Activated CD4-positive, alpha-beta T cell treated with anti-CD3 and anti-CD28 coated beads, Interleukin-2, amount 10 ng/mL, durations not matched to agents 7 days and 5 days (primary cell): Measurements from ENCODE around the gene PPIE. TPM values are rescaled to one million over a fixed set of nuclear protein-coding genes. Genes with fewer than 3 reads are reported as not detected.

Experiments used
- CTCF ChIA-PET: fragments of 350-600 bp; sonication (Branson Sonifier 250); formaldehyde crosslinking; loops from one replicate; lab custom pipeline; 2021; ENCODE audit warnings: antibody characterized with exemption; lab: Charles Lee
- POLR2A ChIA-PET: fragments of 350-600 bp; sonication (Branson Sonifier 250); formaldehyde crosslinking; loops from one replicate; lab custom pipeline; 2021; ENCODE audit warnings: antibody characterized with exemption; lab: Charles Lee
- DNase-seq: peaks from one replicate; pipeline ENCODE4 v3.0.0-alpha.2; 2020
- H3K27ac Mint-ChIP-seq: one replicate; pipeline ENCODE4 v1.8.0; 2021; ENCODE audit warnings: mild to moderate bottlenecking, moderate library complexity, mixed read lengths
- H3K27me3 Mint-ChIP-seq: one replicate; pipeline ENCODE4 v1.8.0; 2021; ENCODE audit warnings: mixed read lengths
- H3K36me3 Mint-ChIP-seq: one replicate; pipeline ENCODE4 v1.8.0; 2021; ENCODE audit warnings: low read depth, mixed read lengths
- H3K4me1 Mint-ChIP-seq: one replicate; pipeline ENCODE4 v1.8.0; 2021; ENCODE audit warnings: mixed read lengths
- H3K4me3 Mint-ChIP-seq: one replicate; pipeline ENCODE4 v1.8.0; 2021; ENCODE audit warnings: mild to moderate bottlenecking, moderate library complexity, mixed read lengths
- H3K9me3 Mint-ChIP-seq: one replicate; pipeline ENCODE4 v1.8.0; 2021; ENCODE audit warnings: mixed read lengths
- total RNA-seq, 2 experiments: library from RNA; stranded (reverse); gene quantifications; one replicate each; pipeline ENCODE4 v1.2.3, GENCODE V29; 2021

PPIE gene
- total RNA-seq, 2 experiments from 2014 or later: 52.9 to 55.6 TPM

DNA sequence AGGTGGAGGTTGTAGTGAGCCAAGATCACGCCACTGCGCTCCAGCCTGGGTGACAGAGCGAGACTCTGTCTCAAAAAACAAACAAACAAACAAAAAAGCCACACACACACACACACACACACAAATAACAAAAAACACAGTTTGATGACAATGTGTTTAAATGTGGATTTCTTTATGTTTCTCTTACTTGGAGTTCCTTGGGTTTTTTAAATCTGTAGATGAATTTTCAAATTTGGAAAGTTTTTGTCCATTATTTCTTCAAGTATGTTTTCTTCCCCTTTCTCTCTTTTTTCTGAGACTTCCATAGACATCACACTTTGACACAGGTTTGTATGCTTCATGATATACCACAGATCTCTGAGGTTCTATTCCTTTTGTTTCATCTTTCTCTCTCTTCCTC lies 12.1 kb upstream of the PPIE start:
- ChIA-PET CTCF (interaction anchor here (0.8 kb wide), 1 partner anchor 16 kb away, joined by 5 read pairs; no protein-coding TSS in a partner anchor), POLR2A (interaction anchor here (0.7 kb wide), 1 partner anchor 12 kb away, joined by 4 read pairs; no protein-coding TSS in a partner anchor)
- peaks cover 81% of the 10 kb centered on the region for H3K27me3 Mint-ChIP-seq
- peaks cover 18% of the 10 kb centered on the region for H3K4me1 Mint-ChIP-seq
- no peak for DNase-seq
- H3K27ac Mint-ChIP-seq: no peak overlapping the region
- no peaks in the 10 kb centered on the region for H3K36me3 Mint-ChIP-seq
- H3K4me3 Mint-ChIP-seq: no peak overlapping the region
- H3K9me3 Mint-ChIP-seq: no peaks in the 10 kb centered on the region

DNA sequence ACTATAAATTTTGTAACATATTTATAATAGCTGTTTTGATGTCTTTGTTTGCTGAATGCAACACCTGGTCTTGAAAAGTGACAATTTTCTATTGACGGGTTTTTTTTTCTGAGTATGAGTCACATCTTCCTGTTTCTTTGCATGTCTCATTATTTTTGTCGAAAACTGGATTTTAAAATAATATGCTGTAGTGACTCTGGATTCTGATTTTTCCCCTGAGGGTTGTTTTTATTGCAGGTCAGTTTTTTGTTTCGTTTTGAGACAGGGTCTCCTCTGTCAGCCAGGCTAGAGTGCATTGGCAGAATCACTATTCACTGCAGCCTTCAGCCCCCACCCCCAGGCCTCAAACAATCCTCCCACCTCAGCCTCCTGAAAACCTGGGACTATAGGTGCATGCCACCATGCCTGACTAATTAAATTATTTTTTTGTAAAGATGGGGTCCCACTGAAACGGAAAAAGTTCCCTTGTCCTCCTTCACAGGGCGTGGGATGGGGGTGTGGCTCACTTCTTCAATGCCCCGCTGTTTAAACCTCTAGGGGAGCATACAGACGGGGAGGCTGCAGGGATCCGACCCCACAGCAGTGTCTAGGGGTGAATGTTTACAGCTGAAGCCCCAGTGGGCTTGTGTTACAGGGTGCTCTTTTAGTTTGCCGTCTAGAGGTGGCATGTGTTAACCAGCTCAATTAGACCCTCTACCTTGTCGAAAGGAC lies 11.3 kb upstream of the PPIE start:
- CTCF ChIA-PET: interaction anchor here (0.8 kb wide), 1 partner anchor 17 kb away, joined by 5 read pairs; no protein-coding TSS in a partner anchor
- Mint-ChIP-seq H3K27me3 (peaks cover 75% of the 10 kb centered on the region), H3K9me3 (no peaks in the 10 kb centered on the region), H3K27ac (no peak overlapping the region), H3K4me1 (peaks cover 18% of the 10 kb centered on the region), H3K4me3 (no peak overlapping the region), H3K36me3 (no peaks in the 10 kb centered on the region)
- POLR2A ChIA-PET: interaction anchor here (0.7 kb wide), 1 partner anchor 11 kb away, joined by 4 read pairs; no protein-coding TSS in a partner anchor
- no peak for DNase-seq

- Mint-ChIP-seq H3K27ac (no peak overlapping the region), H3K9me3 (no peaks in the 10 kb centered on the region), H3K4me3 (no peak overlapping the region), H3K4me1 (peaks cover 18% of the 10 kb centered on the region), H3K27me3 (peaks cover 75% of the 10 kb centered on the region), H3K36me3 (no peaks in the 10 kb centered on the region)
- no peak for DNase-seq
- POLR2A ChIA-PET: no interaction called here
- CTCF ChIA-PET: no interaction called here
These were observed 10.8 kb upstream of the PPIE start for GRCh38 chr1:39727932-39728317.

DNA sequence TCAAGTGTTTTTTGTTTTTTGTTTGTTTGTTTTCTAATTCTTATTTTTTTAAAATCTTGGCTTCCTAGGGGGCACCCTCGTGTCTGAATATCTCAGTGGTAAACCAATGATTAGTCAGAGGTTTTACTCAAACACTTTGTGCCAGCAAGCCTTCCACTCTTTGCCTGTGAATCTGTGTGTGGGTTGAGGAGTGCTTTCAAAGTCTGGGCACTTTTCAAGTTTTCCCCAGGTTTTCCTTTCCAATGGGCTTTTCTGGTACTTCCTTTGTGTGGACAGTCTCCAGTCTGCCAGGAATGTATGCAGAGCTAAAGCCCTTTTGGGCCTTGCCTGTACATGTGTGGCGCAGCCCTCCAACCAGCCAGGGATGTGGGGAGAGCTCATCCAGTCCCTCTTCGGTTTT lies 9.7 kb upstream of the PPIE start:
- Mint-ChIP-seq H3K36me3 (no peaks in the 10 kb centered on the region), H3K9me3 (no peaks in the 10 kb centered on the region), H3K4me1 (peaks cover 18% of the 10 kb centered on the region), H3K27ac (no peak overlapping the region), H3K27me3 (peaks cover 77% of the 10 kb centered on the region), H3K4me3 (no peak overlapping the region)
- no peak for DNase-seq
- POLR2A ChIA-PET: no interaction called here
- CTCF ChIA-PET: interaction anchor here (1.1 kb wide), 1 partner anchor 71 kb away, joined by 3 read pairs; no protein-coding TSS in a partner anchor

DNA sequence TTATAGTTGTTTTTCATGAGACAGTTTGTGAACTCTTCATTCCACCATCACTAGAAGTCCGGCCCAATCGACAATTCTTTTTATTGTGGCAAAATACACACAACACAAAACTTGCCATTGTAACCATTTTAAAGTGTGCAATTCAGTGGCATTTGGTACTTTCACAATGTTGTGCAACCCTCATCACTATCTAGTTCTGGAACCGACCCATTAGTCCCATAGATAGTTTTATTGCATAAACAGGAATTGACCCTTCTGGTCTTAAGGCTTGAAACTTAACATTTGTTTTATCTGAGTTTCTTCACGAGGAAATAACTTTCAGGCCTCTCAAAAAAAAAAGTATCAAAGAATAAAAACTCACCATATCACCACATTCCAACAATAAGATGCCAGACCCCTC lies 8.8 kb upstream of the PPIE start:
- CTCF ChIA-PET: interaction anchor here (1.1 kb wide), 1 partner anchor 72 kb away, joined by 3 read pairs; no protein-coding TSS in a partner anchor
- Mint-ChIP-seq H3K9me3 (no peaks in the 10 kb centered on the region), H3K27me3 (peaks cover 74% of the 10 kb centered on the region), H3K4me3 (no peak overlapping the region), H3K36me3 (no peaks in the 10 kb centered on the region), H3K4me1 (peaks cover 18% of the 10 kb centered on the region), H3K27ac (no peak overlapping the region)
- POLR2A ChIA-PET: no interaction called here
- DNase-seq: no peak

DNA sequence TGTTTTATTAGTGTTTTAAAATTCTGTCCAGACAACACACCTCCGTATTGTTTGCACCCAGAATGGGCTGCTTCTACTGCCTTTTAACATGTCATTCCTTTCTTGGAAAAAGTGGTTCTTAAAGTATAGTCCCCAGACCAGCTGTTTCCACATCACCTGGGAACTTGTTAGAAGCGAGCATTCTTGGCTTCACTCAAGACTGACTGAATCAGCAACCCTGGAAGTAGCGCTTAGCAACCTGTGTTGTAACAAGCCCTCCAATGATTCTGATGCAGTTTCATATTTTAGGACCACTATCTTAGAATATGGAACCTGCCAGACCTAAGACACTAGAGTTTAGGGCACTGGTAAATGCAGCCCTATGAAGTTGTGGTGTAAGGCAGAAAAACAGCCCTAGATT lies 6.0 kb upstream of the PPIE start:
- Mint-ChIP-seq H3K4me1 (peaks cover 20% of the 10 kb centered on the region), H3K4me3 (no peak overlapping the region), H3K36me3 (no peaks in the 10 kb centered on the region), H3K27me3 (peaks cover 53% of the 10 kb centered on the region), H3K27ac (no peak overlapping the region), H3K9me3 (peaks cover 5% of the 10 kb centered on the region)
- POLR2A ChIA-PET: no interaction called here
- CTCF ChIA-PET: interaction anchor here (1.1 to 1.8 kb wide), 2 partner anchors 11 to 12 kb away, joined by 3 to 6 read pairs; no protein-coding TSS in a partner anchor
- DNase-seq: no peak

DNA sequence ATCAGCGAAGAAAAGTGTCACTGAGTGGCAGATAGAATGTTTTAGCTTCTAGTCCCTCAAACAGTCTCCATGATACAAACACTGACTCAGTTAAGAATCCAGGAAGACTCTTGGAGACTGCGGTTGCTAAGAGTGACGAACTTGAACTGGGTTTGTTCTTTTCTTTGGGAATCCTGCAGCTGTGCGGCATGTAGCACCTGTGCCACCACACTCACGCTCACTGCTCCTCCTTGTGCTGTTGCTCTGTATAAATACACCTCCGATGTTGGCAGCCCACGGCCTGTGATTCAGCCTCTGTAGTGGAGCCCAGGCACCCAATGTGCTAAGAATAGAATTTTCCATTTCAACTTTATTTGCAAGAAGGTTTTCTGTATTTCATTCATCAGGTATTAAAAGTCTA lies 5.5 kb upstream of the PPIE start:
- CTCF ChIA-PET: interaction anchor here (1.1 kb wide), 1 partner anchor 13 kb away, joined by 3 read pairs; no protein-coding TSS in a partner anchor

DNA sequence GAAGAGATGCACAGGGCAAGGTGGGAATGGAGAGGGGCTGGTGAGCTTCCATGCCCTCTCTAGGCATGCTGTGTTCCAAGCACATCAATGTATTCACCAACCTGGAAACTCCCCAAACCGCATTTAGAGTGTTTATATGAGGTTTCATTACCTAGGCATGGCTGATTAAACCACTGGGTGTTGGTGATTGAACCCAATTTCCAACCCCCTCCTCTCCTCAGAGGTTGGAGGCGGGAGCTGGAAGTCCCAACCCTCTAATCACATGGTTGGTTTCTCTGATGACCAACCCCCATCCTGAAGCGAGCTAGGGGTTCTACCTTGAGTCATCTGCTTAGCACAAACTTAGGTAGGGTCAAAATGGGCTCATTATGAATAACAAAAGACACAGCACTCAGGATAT lies 3.0 kb upstream of the PPIE start:
- POLR2A ChIA-PET: interaction anchor here (0.6 kb wide), 1 partner anchor 343 kb away, joined by 3 read pairs; no protein-coding TSS in a partner anchor

More for the DNA sequence above, 5.5 kb upstream of the PPIE start:
- Mint-ChIP-seq H3K9me3 (peaks cover 5% of the 10 kb centered on the region), H3K4me3 (no peak overlapping the region), H3K27ac (no peak overlapping the region), H3K4me1 (peaks cover 20% of the 10 kb centered on the region), H3K27me3 (peaks cover 48% of the 10 kb centered on the region), H3K36me3 (no peaks in the 10 kb centered on the region)
- POLR2A ChIA-PET: no interaction called here
- DNase-seq: no peak

DNA sequence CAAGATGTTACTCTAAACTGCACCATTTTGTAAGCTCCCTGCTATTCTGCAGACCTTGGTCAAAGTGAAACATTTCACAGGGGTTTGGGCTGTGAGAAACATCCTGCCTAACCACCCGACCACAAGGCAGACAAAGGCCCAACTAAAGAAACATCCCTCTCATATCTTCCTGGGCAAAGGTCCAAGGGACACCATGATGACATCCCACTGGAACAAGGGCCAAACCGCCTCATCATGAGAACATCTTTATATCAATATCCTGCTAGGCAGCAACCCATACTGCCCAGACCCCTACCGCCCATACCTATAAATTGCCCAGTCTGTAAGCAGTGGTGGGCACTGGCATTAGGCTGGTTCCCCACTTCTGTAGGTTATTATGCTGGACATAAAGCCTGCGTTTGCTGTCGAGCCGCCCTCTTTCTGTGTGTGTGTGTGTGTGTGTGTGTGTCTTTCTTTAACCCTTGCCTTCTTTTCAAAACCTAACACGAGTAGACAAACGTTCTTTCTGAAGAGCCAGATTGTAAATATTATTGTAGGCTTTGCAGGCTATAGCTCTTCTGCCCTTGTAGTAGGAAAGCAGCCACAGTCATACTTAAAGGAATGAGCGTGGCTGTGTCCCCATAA lies 1.0 kb upstream of the PPIE start:
- Mint-ChIP-seq H3K4me1 (peaks cover 45% of the 10 kb centered on the region), H3K36me3 (peaks cover 23% of the 10 kb centered on the region), H3K9me3 (peaks cover 5% of the 10 kb centered on the region), H3K4me3 (no peak overlapping the region), H3K27me3 (peaks cover 16% of the 10 kb centered on the region), H3K27ac (no peak overlapping the region)
- no peak for DNase-seq
- POLR2A ChIA-PET: interaction anchor here (0.6 kb wide), 1 partner anchor 11 kb away, joined by 4 read pairs; no protein-coding TSS in a partner anchor
- CTCF ChIA-PET: interaction anchor here (0.9 to 2.4 kb wide), 4 partner anchors 12 to 795 kb away, joined by 3 to 9 read pairs (median 4); no protein-coding TSS in a partner anchor

More for the DNA sequence above, 3.0 kb upstream of the PPIE start:
- H3K4me1 Mint-ChIP-seq: peaks cover 37% of the 10 kb centered on the region
- H3K9me3 Mint-ChIP-seq: peaks cover 5% of the 10 kb centered on the region
- no peak overlapping the region for H3K4me3 Mint-ChIP-seq
- H3K36me3 Mint-ChIP-seq: peaks cover 9% of the 10 kb centered on the region
- no peak for DNase-seq
- CTCF ChIA-PET: interaction anchor here (1.3 to 2.4 kb wide), 2 partner anchors 12 to 63 kb away, joined by 3 to 9 read pairs; no protein-coding TSS in a partner anchor
- no peak overlapping the region for H3K27ac Mint-ChIP-seq
- peaks cover 26% of the 10 kb centered on the region for H3K27me3 Mint-ChIP-seq

DNA sequence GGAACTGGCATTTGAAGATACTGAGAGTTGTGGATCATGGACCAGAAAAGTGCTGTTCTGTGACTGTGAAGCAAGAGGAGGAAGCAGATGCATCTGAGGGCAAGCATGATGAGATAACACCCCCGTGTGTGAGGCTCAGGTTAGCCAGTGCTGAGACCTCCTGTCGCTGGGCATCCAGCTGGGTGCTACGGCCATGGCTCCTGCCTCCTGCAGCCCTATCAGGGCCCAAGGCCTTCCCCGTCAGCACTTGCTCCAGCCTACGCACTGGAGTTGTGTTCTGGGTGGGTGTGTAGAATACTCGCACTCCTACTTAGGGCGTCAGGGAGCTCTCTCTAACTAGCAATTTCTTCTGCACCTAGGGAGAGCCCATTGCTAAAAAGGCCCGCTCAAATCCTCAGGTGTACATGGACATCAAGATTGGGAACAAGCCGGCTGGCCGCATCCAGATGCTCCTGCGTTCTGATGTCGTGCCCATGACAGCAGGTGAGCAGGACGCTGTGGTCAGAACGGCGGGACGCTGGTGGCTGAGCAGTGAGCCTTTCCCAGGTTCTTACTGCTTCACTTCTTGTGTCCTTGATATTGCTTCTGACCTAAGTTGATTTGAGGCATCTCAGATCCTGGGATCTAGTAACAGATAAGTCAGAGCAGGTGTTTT lies 6.5 kb downstream of the PPIE start:
- POLR2A ChIA-PET: no interaction called here
- Mint-ChIP-seq H3K27ac (no peak overlapping the region), H3K9me3 (no peaks in the 10 kb centered on the region), H3K4me3 (no peak overlapping the region), H3K27me3 (no peaks in the 10 kb centered on the region), H3K4me1 (peaks cover 18% of the 10 kb centered on the region), H3K36me3 (peaks cover 77% of the 10 kb centered on the region)
- DNase-seq: no peak
- CTCF ChIA-PET: no interaction called here

DNA sequence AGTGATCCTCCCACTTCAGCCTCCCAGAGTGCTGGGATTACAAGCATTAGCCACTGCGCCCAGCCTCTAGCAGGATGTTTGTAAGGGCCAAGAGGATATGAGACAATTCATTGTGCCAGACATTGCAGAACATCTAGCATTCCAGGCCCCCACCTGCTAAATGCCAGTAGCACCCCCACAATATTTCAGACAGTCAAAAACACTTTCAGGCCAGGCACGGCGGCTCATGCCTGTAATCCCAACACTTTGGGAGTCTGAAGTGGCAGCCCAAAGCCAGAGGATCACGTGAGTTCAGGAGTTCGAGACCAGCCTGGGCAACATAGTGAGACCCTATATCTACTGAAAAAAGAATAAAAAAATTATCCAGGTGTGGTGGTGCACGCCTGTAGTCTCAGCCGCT lies 12.9 kb downstream of the PPIE start:
- POLR2A ChIA-PET: no interaction called here
- Mint-ChIP-seq H3K4me3 (no peak overlapping the region), H3K4me1 (peaks cover 4% of the 10 kb centered on the region), H3K27me3 (no peaks in the 10 kb centered on the region), H3K27ac (no peak overlapping the region), H3K9me3 (no peaks in the 10 kb centered on the region), H3K36me3 (peaks cover 47% of the 10 kb centered on the region)
- CTCF ChIA-PET: no interaction called here
- DNase-seq: no peak

DNA sequence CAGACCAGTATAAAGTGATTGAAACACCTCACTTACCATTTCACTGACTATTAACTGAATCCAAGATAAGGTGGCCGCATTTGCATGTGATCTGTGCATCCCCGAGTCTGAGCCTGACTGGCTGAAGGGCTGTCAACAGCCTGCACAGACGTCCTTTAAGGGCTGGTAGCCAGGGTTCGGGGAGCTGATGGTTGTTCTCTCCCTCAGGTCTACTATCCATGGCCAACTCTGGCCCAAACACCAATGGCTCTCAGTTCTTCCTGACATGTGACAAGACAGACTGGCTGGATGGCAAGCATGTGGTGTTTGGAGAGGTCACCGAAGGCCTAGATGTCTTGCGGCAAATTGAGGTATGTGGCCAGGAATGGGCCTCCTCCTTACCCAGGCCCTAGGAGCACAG lies 14.0 kb downstream of the PPIE start:
- ChIA-PET CTCF (no interaction called here), POLR2A (no interaction called here)
- H3K27ac Mint-ChIP-seq: no peak overlapping the region
- H3K4me1 Mint-ChIP-seq: no peaks in the 10 kb centered on the region
- no peaks in the 10 kb centered on the region for H3K9me3 Mint-ChIP-seq
- no peak overlapping the region for H3K4me3 Mint-ChIP-seq
- H3K36me3 Mint-ChIP-seq: peaks cover 47% of the 10 kb centered on the region
- H3K27me3 Mint-ChIP-seq: no peaks in the 10 kb centered on the region
- DNase-seq: no peak
